A549 (cell line): Measurements from ENCODE around the gene SF3B4.

ENCODE experiments used
- MAFK ChIP-seq: fragments of 450-650 bp; IDR thresholded peaks from 2 replicates; pipeline ENCODE4 v1.6.1; 2014; ENCODE audit not compliant: partially characterized antibody
- NR3C1 ChIP-seq: fragments of >200 bp; sonication (Bioruptor Twin); formaldehyde crosslinking; IDR thresholded peaks from 3 replicates; pipeline ENCODE4 v1.6.1; 2017
- RNF2 ChIP-seq: fragments of 200-600 bp; sonication (generic); IDR thresholded peaks from 2 replicates; pipeline ENCODE4 v1.6.1; 2016; ENCODE audit warnings: low read depth, mild to moderate bottlenecking, antibody characterized with exemption, moderate library complexity, borderline replicate concordance
- TF ChIP-seq, protein P1 (sequence below): fragments of >200 bp; sonication (Bioruptor Twin); formaldehyde crosslinking; IDR thresholded peaks from 3 replicates; pipeline ENCODE4 v1.5.1; 2016

DNA sequence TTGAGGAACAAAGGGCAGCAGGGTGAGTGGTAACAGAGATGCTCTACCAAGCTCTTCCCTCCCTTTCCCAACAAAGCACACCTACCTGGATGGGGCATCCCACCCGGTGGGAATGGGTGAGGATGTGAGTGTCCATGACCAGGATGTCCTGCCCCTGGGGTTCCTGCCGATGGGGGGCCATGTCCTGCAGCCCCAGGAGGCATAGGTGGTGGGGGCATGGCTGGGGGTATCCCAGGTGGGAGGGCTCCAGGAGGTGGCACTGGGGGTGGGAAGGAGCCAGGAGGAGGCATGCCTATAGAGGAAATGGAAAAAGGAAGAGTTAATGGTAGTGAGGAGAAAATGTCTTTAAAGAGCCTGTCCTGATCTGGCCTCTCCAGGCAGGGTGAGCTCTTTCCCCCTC is 1.9 kb downstream of the SF3B4 start:
- TF ChIP-seq, protein P1, sequence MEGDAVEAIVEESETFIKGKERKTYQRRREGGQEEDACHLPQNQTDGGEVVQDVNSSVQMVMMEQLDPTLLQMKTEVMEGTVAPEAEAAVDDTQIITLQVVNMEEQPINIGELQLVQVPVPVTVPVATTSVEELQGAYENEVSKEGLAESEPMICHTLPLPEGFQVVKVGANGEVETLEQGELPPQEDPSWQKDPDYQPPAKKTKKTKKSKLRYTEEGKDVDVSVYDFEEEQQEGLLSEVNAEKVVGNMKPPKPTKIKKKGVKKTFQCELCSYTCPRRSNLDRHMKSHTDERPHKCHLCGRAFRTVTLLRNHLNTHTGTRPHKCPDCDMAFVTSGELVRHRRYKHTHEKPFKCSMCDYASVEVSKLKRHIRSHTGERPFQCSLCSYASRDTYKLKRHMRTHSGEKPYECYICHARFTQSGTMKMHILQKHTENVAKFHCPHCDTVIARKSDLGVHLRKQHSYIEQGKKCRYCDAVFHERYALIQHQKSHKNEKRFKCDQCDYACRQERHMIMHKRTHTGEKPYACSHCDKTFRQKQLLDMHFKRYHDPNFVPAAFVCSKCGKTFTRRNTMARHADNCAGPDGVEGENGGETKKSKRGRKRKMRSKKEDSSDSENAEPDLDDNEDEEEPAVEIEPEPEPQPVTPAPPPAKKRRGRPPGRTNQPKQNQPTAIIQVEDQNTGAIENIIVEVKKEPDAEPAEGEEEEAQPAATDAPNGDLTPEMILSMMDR, result no peak
- TF ChIP-seq NR3C1 (no peak), MAFK (no peak), RNF2 (no peak)
